KG1 (cell line): ENCODE results near the gene SPATC1L.
"Not testable (repeated sequence)": the region's sequence is repeated elsewhere in the genome, so short reads cannot be mapped to it uniquely, and the experiment has no call there.

ENCODE experiments used
- DNase-seq: peaks from one replicate; lab custom pipeline; 2025; lab: John Stamatoyannopoulos, UW

Gene SPATC1L

GRCh38 chr21:46183910-46184624 is at the start of gene SPATC1L:
Gene SPATC1L, minus strand, starts transcription at chr21:46184459. Its CDS starts 1,643 bp downstream, at chr21:46182816.
- no peak for DNase-seq

GRCh38 chr21:46229923-46230260 is 45.6 kb upstream of the SPATC1L start:
- DNase-seq: no peak

- peak; percentile 78 for DNase-seq
These were observed 45.1 kb upstream of the SPATC1L start for GRCh38 chr21:46229133-46229922.

GRCh38 chr21:46228345-46229051 is 44.2 kb upstream of the SPATC1L start, which contains the start of gene LSS:
Gene LSS, minus strand, starts transcription at chr21:46228774. Its CDS starts 29 bp downstream, at chr21:46228745.
- DNase-seq: peak; percentile 78

GRCh38 chr21:46227811-46228344 is 43.6 kb upstream of the SPATC1L start:
- no peak for DNase-seq

- no peak for DNase-seq
These were observed 42.8 kb upstream of the SPATC1L start for GRCh38 chr21:46226920-46227599.

- DNase-seq: no peak
These were observed 41.9 kb upstream of the SPATC1L start for GRCh38 chr21:46226146-46226545.

GRCh38 chr21:46223661-46224060 is 39.4 kb upstream of the SPATC1L start:
- not testable (repeated sequence) for DNase-seq

- no peak for DNase-seq
These were observed 39.0 kb upstream of the SPATC1L start for GRCh38 chr21:46223217-46223616.

GRCh38 chr21:46222436-46223116 is 38.3 kb upstream of the SPATC1L start:
- no peak for DNase-seq

- no peak for DNase-seq
These were observed 37.6 kb upstream of the SPATC1L start for GRCh38 chr21:46221664-46222435.

GRCh38 chr21:46220847-46221246 is 36.6 kb upstream of the SPATC1L start:
- no peak for DNase-seq

GRCh38 chr21:46220275-46220810 is 36.1 kb upstream of the SPATC1L start:
- no peak for DNase-seq

GRCh38 chr21:46219591-46220239 is 35.5 kb upstream of the SPATC1L start:
- no peak for DNase-seq

- DNase-seq: no peak
These were observed 34.8 kb upstream of the SPATC1L start for GRCh38 chr21:46218906-46219590.

GRCh38 chr21:46217511-46218196 is 33.4 kb upstream of the SPATC1L start:
- DNase-seq: no peak

- no peak for DNase-seq
These were observed 32.0 kb upstream of the SPATC1L start for GRCh38 chr21:46216132-46216747.
